H1 (cell line): ENCODE measurements around the gene UBE2D2. TPM values are rescaled to one million over a fixed set of nuclear protein-coding genes. Genes with fewer than 3 reads are reported as not detected.
A peak's percentile ranks its signal among the peaks of the same experiment; 100 is the strongest.

ENCODE experiments used
- CTCF ChIA-PET: fragments of 300-600 bp; sonication (Branson Sonifier 250); formaldehyde crosslinking; loops from one replicate; lab custom pipeline; 2021; ENCODE audit not compliant: partially characterized antibody; lab: Charles Lee
- POLR2A ChIA-PET: fragments of 300-600 bp; sonication (Branson Sonifier 250); formaldehyde crosslinking; loops from one replicate; lab custom pipeline; 2021; ENCODE audit warnings: inconsistent platforms; ENCODE audit not compliant: partially characterized antibody; lab: Charles Lee
- DNase-seq, 2 experiments: peaks; one replicate each; pipeline versions ENCODE4 v3.0.0 to v3.0.0-alpha.2; 2010 to 2022; ENCODE audit warnings: low spot score in 2 of 2, low read depth in 1 of 2, mixed read lengths in 1 of 2
- FAIRE-seq: peaks from 2 replicates; lab custom pipeline; 2011; peaks lifted over from hg19 to GRCh38; lab: Jason Lieb, UNC
- H2AFZ ChIP-seq: 2 replicates; pipeline ENCODE4 v1.8.1; 2012; ENCODE audit warnings: low read length, inconsistent platforms
- H2AK5ac ChIP-seq: 2 replicates; pipeline ENCODE4 v1.6.1; 2013; ENCODE audit warnings: low read depth, low read length
- H2BK120ac ChIP-seq: replicated peaks from 2 replicates; pipeline ENCODE3; 2013; ENCODE audit warnings: low read depth, low read length, inconsistent platforms
- H2BK12ac ChIP-seq: 2 replicates; pipeline ENCODE4 v1.6.1; 2013; ENCODE audit warnings: low read depth, low read length
- H2BK15ac ChIP-seq: 2 replicates; pipeline ENCODE4 v1.6.1; 2013; ENCODE audit warnings: low read length
- H2BK20ac ChIP-seq: 2 replicates; pipeline ENCODE4 v1.6.1; 2013; ENCODE audit warnings: low read length
- H2BK5ac ChIP-seq: 2 replicates; pipeline ENCODE4 v1.6.1; 2013; ENCODE audit warnings: low read depth, low read length
- H3K14ac ChIP-seq: 2 replicates; pipeline ENCODE4 v1.6.1; 2013; ENCODE audit warnings: inconsistent platforms; ENCODE audit not compliant: insufficient read length
- H3K18ac ChIP-seq: 2 replicates; pipeline ENCODE4 v1.6.1; 2013; ENCODE audit warnings: low read length; ENCODE audit errors: extremely low read depth
- H3K23ac ChIP-seq: 2 replicates; pipeline ENCODE4 v1.6.1; 2013; ENCODE audit warnings: inconsistent platforms; ENCODE audit not compliant: insufficient read length
- H3K23me2 ChIP-seq: 2 replicates; pipeline ENCODE4 v1.6.1; 2013; ENCODE audit warnings: low read depth, low read length
- H3K27ac ChIP-seq: 2 replicates; pipeline ENCODE4 v1.6.1; 2011; ENCODE audit warnings: low read depth, low read length, inconsistent platforms
- H3K27me3 ChIP-seq, 4 experiments: replicated peaks in 1 of 4; 1 replicate in 1 of 4; 2 replicates in 3 of 4; pipeline versions ENCODE4 v1.6.1 to v1.8.1; 2011 to 2013; ENCODE audit warnings: low read length in 3 of 4, mild to moderate bottlenecking in 3 of 4, inconsistent platforms in 2 of 4, mixed read lengths in 2 of 4, moderate library complexity in 1 of 4; ENCODE audit not compliant: control insufficient read depth in 3 of 4, insufficient read depth in 3 of 4; ENCODE audit errors: extremely low read depth in 1 of 4
- H3K36me3 ChIP-seq, 4 experiments: 2 replicates each; pipeline versions ENCODE4 v1.6.1 to v1.8.1; 2011 to 2013; ENCODE audit warnings: mild to moderate bottlenecking in 4 of 4, low read length in 3 of 4, moderate library complexity in 2 of 4, control low read depth in 1 of 4, inconsistent platforms in 1 of 4; ENCODE audit not compliant: insufficient read depth in 4 of 4, control insufficient read depth in 2 of 4
- H3K4ac ChIP-seq: replicated peaks from 2 replicates; pipeline ENCODE3; 2013; ENCODE audit warnings: low read length, low read depth, mixed read lengths, inconsistent platforms; ENCODE audit not compliant: insufficient read length
- H3K4me1 ChIP-seq, 4 experiments: replicated peaks in 1 of 4; 1 replicate in 1 of 4; 2 replicates in 3 of 4; pipeline versions ENCODE4 v1.6.1 to v1.8.1; 2011 to 2013; ENCODE audit warnings: low read length in 3 of 4, inconsistent platforms in 2 of 4, mixed read lengths in 1 of 4; ENCODE audit not compliant: insufficient read depth in 4 of 4, control insufficient read depth in 3 of 4
- H3K4me2 ChIP-seq, 2 experiments: 2 replicates each; pipeline versions ENCODE4 v1.6.1 to v1.8.1; 2011 to 2013; ENCODE audit warnings: low read depth in 2 of 2, low read length in 2 of 2, control low read depth in 1 of 2, inconsistent platforms in 1 of 2, mild to moderate bottlenecking in 1 of 2; ENCODE audit not compliant: insufficient read depth in 1 of 2
- H3K4me3 ChIP-seq, 4 experiments: fragments of 200-600, 300-600 bp in 1 of 4; sonication (generic), shearing (Covaris generic), sonication (Bioruptor Twin) in 1 of 4; 2 replicates each; pipeline versions ENCODE4 v1.5.1 to v1.8.1; 2011 to 2016; ENCODE audit warnings: low read length in 4 of 4, low read depth in 3 of 4, control low read depth in 2 of 4, inconsistent platforms in 2 of 4, mild to moderate bottlenecking in 2 of 4, mixed read lengths in 1 of 4, moderate library complexity in 1 of 4; ENCODE audit not compliant: insufficient read depth in 2 of 4; ENCODE audit errors: extremely low read depth in 1 of 4
- H3K56ac ChIP-seq: replicated peaks from 2 replicates; pipeline ENCODE3; 2013; ENCODE audit warnings: low read depth, mild to moderate bottlenecking, mixed read lengths, low read length, inconsistent platforms; ENCODE audit not compliant: insufficient read length
- H3K79me1 ChIP-seq: 2 replicates; pipeline ENCODE4 v1.6.1; 2013; ENCODE audit warnings: low read depth, low read length, control low read depth
- H3K79me2 ChIP-seq, 2 experiments: 2 replicates each; pipeline versions ENCODE4 v1.6.1 to v1.8.1; 2012 to 2013; ENCODE audit warnings: low read length in 2 of 2, mild to moderate bottlenecking in 2 of 2, inconsistent platforms in 1 of 2; ENCODE audit not compliant: insufficient read depth in 2 of 2, control insufficient read depth in 1 of 2
- H3K9ac ChIP-seq, 4 experiments: replicated peaks in 1 of 4; 1 replicate in 1 of 4; 2 replicates in 3 of 4; pipeline versions ENCODE4 v1.6.1 to v1.8.1; 2011 to 2013; ENCODE audit warnings: low read depth in 3 of 4, low read length in 3 of 4, control low read depth in 2 of 4, mild to moderate bottlenecking in 2 of 4, moderate library complexity in 2 of 4, inconsistent platforms in 1 of 4; ENCODE audit errors: extremely low read depth in 1 of 4
- H3K9me3 ChIP-seq, 2 experiments: 2 replicates each; pipeline versions ENCODE4 v1.6.1 to v1.8.1; 2012 to 2013; ENCODE audit warnings: mild to moderate bottlenecking in 2 of 2, moderate library complexity in 2 of 2, control low read depth in 1 of 2, inconsistent platforms in 1 of 2, low read depth in 1 of 2, low read length in 1 of 2, mixed read lengths in 1 of 2; ENCODE audit not compliant: insufficient read depth in 2 of 2
- H4K20me1 ChIP-seq, 2 experiments: replicated peaks in 1 of 2; 2 replicates each; pipeline versions ENCODE3 to v1.8.1; 2011 to 2013; ENCODE audit warnings: inconsistent platforms in 2 of 2, low read length in 2 of 2, mild to moderate bottlenecking in 1 of 2; ENCODE audit not compliant: insufficient read depth in 2 of 2, control insufficient read depth in 1 of 2
- H4K5ac ChIP-seq: 2 replicates; pipeline ENCODE4 v1.6.1; 2013; ENCODE audit warnings: low read length, low read depth, mixed read lengths, inconsistent platforms; ENCODE audit not compliant: insufficient read length
- H4K8ac ChIP-seq: 2 replicates; pipeline ENCODE4 v1.8.0; 2013; ENCODE audit warnings: mild to moderate bottlenecking, moderate library complexity, low read length, inconsistent platforms; ENCODE audit not compliant: insufficient read depth; ENCODE audit errors: extremely low read depth
- H4K91ac ChIP-seq: replicated peaks from 2 replicates; pipeline ENCODE3; 2013; ENCODE audit warnings: low read length, mixed read lengths, inconsistent platforms; ENCODE audit not compliant: insufficient read length
- CTCF ChIP-seq, 3 experiments: IDR thresholded peaks; 1 replicate in 2 of 3; 2 replicates in 1 of 3; pipeline versions ENCODE4 v1.5.1 to v1.6.1; 2011; ENCODE audit warnings: low read length in 3 of 3, mild to moderate bottlenecking in 3 of 3, inconsistent platforms in 2 of 3, low read depth in 1 of 3, moderate library complexity in 1 of 3; ENCODE audit not compliant: insufficient read depth in 1 of 3; ENCODE audit errors: control extremely low read depth in 1 of 3
- MAX ChIP-seq: IDR thresholded peaks from 2 replicates; pipeline ENCODE4 v1.6.1; 2012; ENCODE audit warnings: inconsistent platforms
- POLR2A ChIP-seq, 2 experiments: IDR thresholded peaks; 1 replicate in 1 of 2; 2 replicates in 1 of 2; pipeline ENCODE4 v1.6.1; 2011; ENCODE audit warnings: low read depth in 2 of 2, low read length in 2 of 2, mild to moderate bottlenecking in 2 of 2; ENCODE audit errors: control extremely low read depth in 1 of 2
- RNF2 ChIP-seq: fragments of 200-900, 300-1000 bp; sonication (generic); IDR thresholded peaks from 2 replicates; pipeline ENCODE4 v1.7.1; 2016; ENCODE audit warnings: borderline replicate concordance, low read depth, mild to moderate bottlenecking, antibody characterized with exemption, low read length; ENCODE audit not compliant: poor library complexity, severe bottlenecking; ENCODE audit errors: missing control alignments
- SIX5 ChIP-seq: IDR thresholded peaks from 2 replicates; pipeline ENCODE4 v1.6.1; 2011; ENCODE audit warnings: mild to moderate bottlenecking, low read depth, low read length
- SUZ12 ChIP-seq: fragments of 200-600 bp; sonication (generic); IDR thresholded peaks from 2 replicates; pipeline ENCODE4 v1.6.1; 2012; ENCODE audit warnings: mild to moderate bottlenecking, inconsistent platforms, low read length, moderate library complexity, mixed read lengths
- WGBS, 2 experiments: shearing (Covaris generic) in 1 of 2; methylation state at CpG; one replicate each; pipeline versions ENCODE4 v1.1.6 to v1.1.7; 2013 to 2015; ENCODE audit warnings: low lambda C conversion rate in 2 of 2, mixed read lengths in 2 of 2, inconsistent platforms in 1 of 2, low coverage in 1 of 2, missing lambda C conversion rate in 1 of 2; ENCODE audit not compliant: insufficient replicate concordance in 2 of 2, insufficient coverage in 1 of 2, insufficient read length in 1 of 2; ENCODE audit errors: extremely low coverage in 1 of 2, missing lambda C conversion rate in 1 of 2; 5-methylcytosine and 5-hydroxymethylcytosine counted together
- polyA plus RNA-seq, 7 experiments: library from polyadenylated mRNA; depleted of rRNA in 3 of 7; stranded (reverse) in 5 of 7; unstranded in 2 of 7; fragments of >200 nt in 5 of 7; fragments of 200-250 nt in 2 of 7; gene quantifications; 1 replicate in 5 of 7; 2 replicates in 1 of 7; 4 replicates in 1 of 7; pipeline versions ENCODE4 v1.2.1 to v1.2.3, GENCODE V29; 2011 to 2013; ENCODE audit warnings: missing spikeins in 2 of 7, mixed read lengths in 2 of 7
- total RNA-seq: library from RNA; stranded (reverse); fragmentation: NEBNext Ultra II Directional; extraction: Animal tissue kit (Norgen Biotek cat#: 25700); gene quantifications from 2 replicates; pipeline ENCODE4 v1.2.1, GENCODE V29; 2021

Gene UBE2D2
- total and polyA plus RNA-seq, 2 of the 8 experiments (the other 6 are each of a cell fraction or from before 2014, with no cell fraction given) = 66.9 to 203 TPM

- H3K79me1 ChIP-seq = peaks cover 25% of the 10 kb centered on the region
- H3K4me2 ChIP-seq = peak overlapping the region; percentile 91 to 97
- no peak overlapping the region for H2BK120ac ChIP-seq
- H3K79me2 ChIP-seq = peaks cover 25 to 52% of the 10 kb centered on the region in 2 experiments
- FAIRE-seq = no peak
- peak overlapping the region; percentile 90 for H3K18ac ChIP-seq
- peaks cover 3 to 30% (median 22%) of the 10 kb centered on the region in 4 experiments for H3K27me3 ChIP-seq
- H3K14ac ChIP-seq = no peak overlapping the region
- no peak overlapping the region for H2BK15ac ChIP-seq
- H2BK12ac ChIP-seq = peak overlapping the region; percentile 60; the same call in 1 of the 2 replicates
- no peak overlapping the region for H2AK5ac ChIP-seq
- H3K36me3 ChIP-seq = no peaks in the 10 kb centered on the region
- H3K23me2 ChIP-seq = peaks cover 24% of the 10 kb centered on the region
- H4K5ac ChIP-seq = peak overlapping the region; percentile 31
- H3K23ac ChIP-seq = no peak overlapping the region
- peaks cover 19 to 45% (median 38%) of the 10 kb centered on the region in 4 experiments for H3K4me1 ChIP-seq
- H4K8ac ChIP-seq = peak overlapping the region; percentile 92
- ChIA-PET CTCF (interaction anchor here (0.6 to 14.5 kb wide), 13 partner anchors 11 to 151 kb away, joined by 3 to 224 read pairs (median 7); no protein-coding TSS in a partner anchor), POLR2A (interaction anchor here (0.9 to 14.7 kb wide), 15 partner anchors 10 to 104 kb away, joined by 3 to 212 read pairs (median 7); no protein-coding TSS in a partner anchor)
- peaks cover 18 to 30% of the 10 kb centered on the region in 2 experiments for H4K20me1 ChIP-seq
- H3K9ac ChIP-seq = peak overlapping the region; percentile 62 to 69 (median 64); a peak in 6 of 7 replicates
- H2BK20ac ChIP-seq = 0 out of 2 replicates have a peak overlapping the region, but pooled peaks have one; percentile 18
- no peak overlapping the region for H2AFZ ChIP-seq
- H3K4me3 ChIP-seq = peak overlapping the region; percentile 81 to 91 (median 90)
- H3K4ac ChIP-seq = peak overlapping the region; percentile 40
- peak overlapping the region; percentile 41; the same call in 1 of the 2 replicates for H3K27ac ChIP-seq
- peak overlapping the region; percentile 38 for H4K91ac ChIP-seq
- peak in 1 of 2 experiments; percentile 85 for DNase-seq
- no peaks in the 10 kb centered on the region for H3K9me3 ChIP-seq
- WGBS, 2 experiments = 2% methylated on average over 52 of the region's 77 CpGs; no CpG with 5 or more reads in 1 of the 2 experiments
- peak overlapping the region; percentile 85 for H2BK5ac ChIP-seq
- H3K56ac ChIP-seq = peak overlapping the region; percentile 55
- TF ChIP-seq RNF2 (no peak), SUZ12 (no peak), MAX (peak; percentile 39; the same call in 1 of the 2 replicates), SIX5 (no peak), CTCF (IDR thresholded peaks at IDR 0.05; ENCODE audit: control extremely low read depth in 1 of 3, insufficient read depth in 1 of 3, low read depth in 1 of 3, low read length in 3 of 3) (0 out of 4 replicates have a peak, but pooled peaks of 1 of the 3 experiments have one; percentile 8), POLR2A (IDR thresholded peaks at IDR 0.05; ENCODE audit: control extremely low read depth in 1 of 2, low read depth in 2 of 2, low read length in 2 of 2) (peak in 1 of 2 experiments; percentile 24; a peak in 1 of 3 replicates)
These were observed 88.2 kb downstream of the UBE2D2 start for GRCh38 chr5:139649082-139649991.
